ENCODE measurements around the gene DIABLO. TPM values are rescaled to one million over a fixed set of nuclear protein-coding genes. Genes with fewer than 3 reads are reported as not detected.

DIABLO gene
- total RNA-seq, 4 donors from 2014 or later: 51.3 to 64.1 (median 56.1) TPM

DNA sequence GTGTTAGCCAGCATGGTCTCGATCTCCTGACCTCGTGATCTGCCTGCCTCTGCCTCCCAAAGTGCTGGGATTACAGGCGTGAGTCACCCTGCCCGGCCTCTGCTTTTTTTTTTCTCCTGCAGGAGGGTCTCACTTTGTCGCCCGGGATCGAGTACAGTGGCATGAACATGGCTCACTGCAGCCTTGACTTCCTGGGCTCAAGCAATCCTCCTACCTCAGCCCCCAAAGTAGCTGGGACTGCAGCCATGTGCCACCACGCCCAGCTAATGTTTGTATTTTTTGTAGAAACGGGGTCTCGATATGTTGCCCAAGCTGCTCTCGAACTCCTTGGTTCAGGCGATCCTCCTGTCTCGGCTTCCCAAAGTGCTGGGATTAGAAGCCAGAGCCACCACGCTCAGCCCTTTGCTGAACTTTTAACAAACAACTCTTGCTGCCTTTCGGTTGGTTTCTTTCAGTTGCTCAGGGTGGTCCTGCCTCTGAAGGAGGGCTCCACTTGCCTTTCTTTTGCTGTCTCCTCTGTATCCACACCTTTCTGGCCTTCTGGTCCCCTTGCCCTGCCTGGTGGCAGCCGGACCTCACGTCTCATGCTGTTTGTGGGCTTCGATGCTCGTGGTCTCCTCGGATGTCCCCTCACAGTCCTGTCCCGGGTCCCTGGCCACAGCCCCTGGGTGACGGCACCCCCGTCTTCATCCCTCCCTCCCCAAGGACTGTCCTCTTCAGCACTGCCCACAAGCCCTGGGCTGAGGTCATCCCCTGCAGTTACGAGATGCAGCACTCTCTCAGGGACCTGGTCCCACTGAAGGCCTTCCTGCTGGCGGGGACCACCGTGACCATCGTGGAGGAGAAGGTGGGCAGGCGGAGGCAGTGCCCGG lies 26.1 kb downstream of the DIABLO start:
- Histone ChIP-seq H3K4me3 (no peak overlapping the region), H3K27ac (no peak overlapping the region), H3K27me3 (peaks cover 0 to 14% of the 10 kb centered on the region in 2 donors), H3K4me1 (peaks cover 0 to 23% (median 14%) of the 10 kb centered on the region in 4 donors), H3K36me3 (no peaks in the 10 kb centered on the region), H3K9me3 (no peaks in the 10 kb centered on the region)
- no peak for DNase-seq
- no peak for TF ChIP-seq POLR2A (IDR thresholded peaks at IDR 0.05)
- TF ChIP-seq, protein P1, sequence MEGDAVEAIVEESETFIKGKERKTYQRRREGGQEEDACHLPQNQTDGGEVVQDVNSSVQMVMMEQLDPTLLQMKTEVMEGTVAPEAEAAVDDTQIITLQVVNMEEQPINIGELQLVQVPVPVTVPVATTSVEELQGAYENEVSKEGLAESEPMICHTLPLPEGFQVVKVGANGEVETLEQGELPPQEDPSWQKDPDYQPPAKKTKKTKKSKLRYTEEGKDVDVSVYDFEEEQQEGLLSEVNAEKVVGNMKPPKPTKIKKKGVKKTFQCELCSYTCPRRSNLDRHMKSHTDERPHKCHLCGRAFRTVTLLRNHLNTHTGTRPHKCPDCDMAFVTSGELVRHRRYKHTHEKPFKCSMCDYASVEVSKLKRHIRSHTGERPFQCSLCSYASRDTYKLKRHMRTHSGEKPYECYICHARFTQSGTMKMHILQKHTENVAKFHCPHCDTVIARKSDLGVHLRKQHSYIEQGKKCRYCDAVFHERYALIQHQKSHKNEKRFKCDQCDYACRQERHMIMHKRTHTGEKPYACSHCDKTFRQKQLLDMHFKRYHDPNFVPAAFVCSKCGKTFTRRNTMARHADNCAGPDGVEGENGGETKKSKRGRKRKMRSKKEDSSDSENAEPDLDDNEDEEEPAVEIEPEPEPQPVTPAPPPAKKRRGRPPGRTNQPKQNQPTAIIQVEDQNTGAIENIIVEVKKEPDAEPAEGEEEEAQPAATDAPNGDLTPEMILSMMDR (IDR thresholded peaks at IDR 0.05): no peak

DNA sequence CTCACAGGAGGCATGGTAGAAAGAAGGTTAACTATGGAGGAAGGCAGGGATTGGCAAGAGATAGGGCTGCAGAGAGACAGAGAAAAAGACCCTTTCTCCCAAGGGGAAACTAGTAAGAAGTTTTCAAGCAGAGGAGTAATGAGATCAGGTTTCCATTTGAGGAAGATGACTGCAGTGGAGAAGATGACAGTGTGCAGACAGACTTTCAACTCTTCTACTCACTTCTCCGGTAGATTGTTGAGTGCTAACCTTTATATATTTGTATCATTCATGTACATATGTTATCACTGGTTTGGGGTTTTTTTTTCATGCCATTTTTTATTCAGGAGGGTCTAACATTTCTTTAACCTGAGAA lies 28.3 kb downstream of the DIABLO start:
- Histone ChIP-seq H3K9me3 (no peaks in the 10 kb centered on the region), H3K4me1 (peaks cover 0 to 5% (median 0%) of the 10 kb centered on the region in 4 donors), H3K4me3 (no peak overlapping the region), H3K36me3 (no peaks in the 10 kb centered on the region), H3K27ac (no peak overlapping the region), H3K27me3 (no peaks in the 10 kb centered on the region)
- no peak for DNase-seq
- TF ChIP-seq, protein P1 (IDR thresholded peaks at IDR 0.05): no peak

DNA sequence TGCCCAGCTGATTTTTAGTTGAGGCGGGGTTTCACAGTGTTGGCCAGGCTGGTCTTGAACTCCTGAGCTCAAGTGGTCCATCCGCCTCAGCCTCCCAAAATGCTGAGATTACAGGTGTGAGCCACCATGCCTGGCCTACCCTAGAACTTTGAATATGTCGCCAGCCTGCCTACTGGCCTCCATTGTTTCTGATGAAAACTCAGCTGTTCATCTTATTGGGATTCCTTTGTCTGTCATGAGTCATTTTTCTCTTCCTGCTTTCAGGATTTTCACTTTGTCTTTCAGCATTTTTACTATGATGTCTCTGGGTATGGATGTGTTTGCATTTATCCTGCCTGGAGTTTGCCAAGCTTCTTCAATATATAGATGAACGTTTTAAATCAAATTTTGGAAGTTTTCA lies 30.4 kb downstream of the DIABLO start:
- Histone ChIP-seq H3K9me3 (no peaks in the 10 kb centered on the region), H3K27ac (no peak overlapping the region), H3K4me3 (no peak overlapping the region), H3K27me3 (no peaks in the 10 kb centered on the region), H3K4me1 (no peaks in the 10 kb centered on the region), H3K36me3 (no peaks in the 10 kb centered on the region)
- DNase-seq: no peak
- TF ChIP-seq POLR2A (IDR thresholded peaks at IDR 0.05): no peak
- TF ChIP-seq, protein P1 (IDR thresholded peaks at IDR 0.05): no peak

DNA sequence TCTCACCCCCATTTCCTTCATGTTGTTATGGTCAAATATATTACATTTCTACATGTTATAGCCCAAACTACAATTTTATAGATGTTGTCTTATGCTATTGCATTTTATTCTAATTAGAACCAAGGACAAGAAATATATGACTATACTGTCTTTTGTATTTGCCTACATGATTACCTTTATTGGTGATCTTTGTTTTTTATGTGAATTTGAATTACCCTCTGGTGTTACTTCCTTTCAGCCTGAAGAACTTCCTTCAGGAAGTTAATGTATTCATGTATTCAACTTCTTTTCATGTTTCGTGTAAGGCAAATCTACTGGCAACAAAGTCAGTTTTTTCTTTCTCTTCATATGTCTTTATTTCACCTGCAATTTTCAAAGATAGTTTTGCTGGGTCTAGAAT lies 31.0 kb downstream of the DIABLO start:
- H3K4me3 ChIP-seq: no peak overlapping the region
- no peak for DNase-seq
- no peaks in the 10 kb centered on the region for H3K36me3 ChIP-seq
- no peaks in the 10 kb centered on the region for H3K9me3 ChIP-seq
- H3K4me1 ChIP-seq: no peaks in the 10 kb centered on the region
- H3K27ac ChIP-seq: no peak overlapping the region
- H3K27me3 ChIP-seq: no peaks in the 10 kb centered on the region
- no peak for TF ChIP-seq POLR2A (IDR thresholded peaks at IDR 0.05)
- TF ChIP-seq, protein P1 (IDR thresholded peaks at IDR 0.05): no peak

DNA sequence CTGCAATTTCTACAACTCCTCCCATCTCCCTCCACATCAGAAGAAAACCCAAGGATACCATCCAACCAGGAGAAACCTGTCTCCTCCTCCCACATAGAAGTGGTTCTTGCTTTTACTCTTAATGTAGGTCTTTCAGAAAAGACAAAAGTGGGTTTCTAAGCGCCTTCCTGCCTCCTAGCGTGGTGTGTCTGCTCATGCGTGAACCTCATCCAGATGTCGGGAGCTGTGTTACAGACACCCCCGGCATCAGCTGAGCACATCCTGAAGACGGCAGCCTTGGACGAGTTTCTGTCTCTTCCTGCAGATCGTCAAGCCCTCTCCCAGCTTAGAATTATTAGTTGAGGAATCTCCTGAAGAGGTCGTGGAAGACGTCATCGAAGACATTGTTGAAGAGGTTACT lies 33.4 kb downstream of the DIABLO start:
- no peaks in the 10 kb centered on the region for H3K9me3 ChIP-seq
- no peak overlapping the region for H3K27ac ChIP-seq
- DNase-seq: no peak
- no peak overlapping the region for H3K4me3 ChIP-seq
- H3K36me3 ChIP-seq: no peaks in the 10 kb centered on the region
- no peak for TF ChIP-seq POLR2A (IDR thresholded peaks at IDR 0.05)
- TF ChIP-seq, protein P1 (IDR thresholded peaks at IDR 0.05): no peak
- no peaks in the 10 kb centered on the region for H3K27me3 ChIP-seq
- H3K4me1 ChIP-seq: no peaks in the 10 kb centered on the region

Measured in Peyer's patch (tissue), 4 donors.